ENCODE results near the gene USP43.
"Not testable (repeated sequence)": the region's sequence is repeated elsewhere in the genome, so short reads cannot be mapped to it uniquely, and the experiment has no call there.

USP43 gene, protein sequence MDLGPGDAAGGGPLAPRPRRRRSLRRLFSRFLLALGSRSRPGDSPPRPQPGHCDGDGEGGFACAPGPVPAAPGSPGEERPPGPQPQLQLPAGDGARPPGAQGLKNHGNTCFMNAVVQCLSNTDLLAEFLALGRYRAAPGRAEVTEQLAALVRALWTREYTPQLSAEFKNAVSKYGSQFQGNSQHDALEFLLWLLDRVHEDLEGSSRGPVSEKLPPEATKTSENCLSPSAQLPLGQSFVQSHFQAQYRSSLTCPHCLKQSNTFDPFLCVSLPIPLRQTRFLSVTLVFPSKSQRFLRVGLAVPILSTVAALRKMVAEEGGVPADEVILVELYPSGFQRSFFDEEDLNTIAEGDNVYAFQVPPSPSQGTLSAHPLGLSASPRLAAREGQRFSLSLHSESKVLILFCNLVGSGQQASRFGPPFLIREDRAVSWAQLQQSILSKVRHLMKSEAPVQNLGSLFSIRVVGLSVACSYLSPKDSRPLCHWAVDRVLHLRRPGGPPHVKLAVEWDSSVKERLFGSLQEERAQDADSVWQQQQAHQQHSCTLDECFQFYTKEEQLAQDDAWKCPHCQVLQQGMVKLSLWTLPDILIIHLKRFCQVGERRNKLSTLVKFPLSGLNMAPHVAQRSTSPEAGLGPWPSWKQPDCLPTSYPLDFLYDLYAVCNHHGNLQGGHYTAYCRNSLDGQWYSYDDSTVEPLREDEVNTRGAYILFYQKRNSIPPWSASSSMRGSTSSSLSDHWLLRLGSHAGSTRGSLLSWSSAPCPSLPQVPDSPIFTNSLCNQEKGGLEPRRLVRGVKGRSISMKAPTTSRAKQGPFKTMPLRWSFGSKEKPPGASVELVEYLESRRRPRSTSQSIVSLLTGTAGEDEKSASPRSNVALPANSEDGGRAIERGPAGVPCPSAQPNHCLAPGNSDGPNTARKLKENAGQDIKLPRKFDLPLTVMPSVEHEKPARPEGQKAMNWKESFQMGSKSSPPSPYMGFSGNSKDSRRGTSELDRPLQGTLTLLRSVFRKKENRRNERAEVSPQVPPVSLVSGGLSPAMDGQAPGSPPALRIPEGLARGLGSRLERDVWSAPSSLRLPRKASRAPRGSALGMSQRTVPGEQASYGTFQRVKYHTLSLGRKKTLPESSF

DNA sequence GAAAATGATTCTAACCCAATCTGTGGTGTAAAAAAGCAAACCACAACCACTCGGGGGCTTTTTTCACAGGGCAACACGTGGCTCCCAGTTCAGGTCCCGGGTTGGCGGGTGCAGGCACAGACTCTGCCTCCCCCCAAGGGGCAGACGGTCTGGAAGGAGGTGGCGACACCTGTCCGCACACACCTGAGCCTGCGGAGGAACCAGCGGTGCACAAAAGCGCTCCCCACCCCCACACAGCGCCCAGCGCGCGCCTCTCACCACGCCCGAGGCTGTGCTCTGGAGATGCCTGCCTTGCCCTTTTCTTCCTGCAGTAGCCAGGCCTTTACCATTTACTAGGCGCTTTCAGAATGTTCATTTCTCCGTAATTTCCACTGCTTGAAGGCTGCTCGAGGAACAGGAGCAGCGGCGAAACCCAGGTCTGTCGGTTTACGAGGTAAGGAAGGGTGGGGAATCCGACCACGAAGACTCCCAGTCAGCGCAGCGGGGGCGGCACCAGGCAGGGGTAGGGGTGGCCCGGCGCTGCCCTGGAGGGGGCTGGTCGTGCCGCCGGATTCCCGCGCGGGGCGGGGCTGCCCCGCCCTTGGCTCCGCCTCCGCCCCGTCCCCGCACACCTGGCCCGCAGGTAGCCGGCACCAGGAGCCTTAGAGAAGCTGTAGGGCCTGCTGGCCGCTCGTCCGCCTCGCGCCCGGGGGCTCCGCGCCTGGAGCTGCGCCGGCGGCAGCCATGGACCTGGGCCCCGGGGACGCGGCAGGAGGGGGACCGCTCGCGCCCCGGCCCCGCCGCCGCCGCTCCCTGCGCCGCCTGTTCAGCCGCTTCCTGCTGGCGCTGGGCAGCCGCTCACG lies at the start of gene USP43:
Gene USP43, plus strand, starts transcription at position 608 of the 842 bp plus-strand sequence. Its CDS starts 116 bp downstream, at position 724.
- DNase-seq (ENCODE audit: low read depth, low spot score): no peak

DNA sequence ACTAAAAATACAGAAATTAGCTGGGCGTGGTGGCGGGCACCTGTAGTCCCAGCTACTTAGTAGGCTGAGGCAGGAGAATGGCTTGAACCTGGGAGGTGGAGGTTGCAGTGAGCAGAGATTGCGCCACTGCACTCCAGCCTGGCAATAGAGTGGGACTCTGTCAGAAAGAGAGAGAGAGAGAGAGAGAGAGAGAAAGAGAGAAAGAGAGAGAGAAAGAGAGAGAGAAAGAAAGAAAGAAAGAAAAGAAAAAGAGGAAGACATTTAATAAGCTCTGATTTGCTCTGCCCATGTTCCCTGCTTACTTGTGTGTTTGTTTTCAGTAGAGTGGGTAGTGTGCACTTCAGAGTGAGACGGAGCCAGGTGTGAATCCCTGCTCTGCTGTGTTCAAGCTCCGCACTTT lies 47.7 kb upstream of the USP43 start:
- not testable (repeated sequence) for DNase-seq (ENCODE audit: low read depth, low spot score)

DNA sequence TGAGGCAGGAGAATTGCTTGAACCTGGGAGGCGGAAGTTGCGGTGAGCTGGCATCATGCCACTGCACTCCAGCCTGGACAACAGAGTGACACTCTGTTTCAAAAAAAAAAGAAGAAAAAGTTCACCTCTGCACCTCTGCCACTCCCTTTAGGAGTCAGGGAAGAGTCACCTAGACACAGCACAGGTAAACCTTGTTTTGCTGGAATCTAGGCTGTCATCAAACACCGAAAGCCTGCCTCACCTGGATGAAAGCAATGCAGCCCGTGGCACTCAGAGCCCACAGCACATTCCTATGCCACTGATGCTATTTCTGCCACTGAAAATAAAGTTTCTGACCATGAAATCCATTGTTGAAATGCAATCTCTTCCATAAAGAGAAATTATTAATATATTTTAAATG lies 46.7 kb upstream of the USP43 start:
- DNase-seq (ENCODE audit: low read depth, low spot score): no peak

- DNase-seq (ENCODE audit: low read depth, low spot score): not testable (repeated sequence)
Observed at GRCh38 chr17:9604583-9604982, 40.7 kb upstream of the USP43 start.

- no peak for DNase-seq (ENCODE audit: low read depth, low spot score)
Observed at GRCh38 chr17:9606453-9606852, 38.9 kb upstream of the USP43 start.

GRCh38 chr17:9607058-9607457 lies 38.3 kb upstream of the USP43 start:
- DNase-seq (ENCODE audit: low read depth, low spot score): not testable (repeated sequence)

DNA sequence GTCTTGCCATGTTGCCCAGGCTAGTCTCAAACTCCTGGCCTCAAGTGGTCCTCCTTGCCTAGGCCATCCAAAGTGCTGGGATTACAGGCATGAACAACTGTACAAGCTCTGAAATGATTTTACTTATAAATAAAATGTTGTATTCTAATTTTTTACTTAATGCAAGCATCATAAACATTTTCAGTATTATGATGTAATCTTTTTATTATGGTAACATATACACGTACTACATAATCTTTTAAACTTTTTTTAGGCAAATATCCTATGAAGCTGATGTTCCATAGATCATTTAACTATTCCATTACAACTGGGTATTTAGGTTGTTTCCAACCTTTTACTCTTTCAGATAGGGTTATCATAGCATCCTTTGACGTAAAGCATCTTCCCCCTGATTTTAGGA lies 33.8 kb upstream of the USP43 start:
- DNase-seq (ENCODE audit: low read depth, low spot score): no peak

DNA sequence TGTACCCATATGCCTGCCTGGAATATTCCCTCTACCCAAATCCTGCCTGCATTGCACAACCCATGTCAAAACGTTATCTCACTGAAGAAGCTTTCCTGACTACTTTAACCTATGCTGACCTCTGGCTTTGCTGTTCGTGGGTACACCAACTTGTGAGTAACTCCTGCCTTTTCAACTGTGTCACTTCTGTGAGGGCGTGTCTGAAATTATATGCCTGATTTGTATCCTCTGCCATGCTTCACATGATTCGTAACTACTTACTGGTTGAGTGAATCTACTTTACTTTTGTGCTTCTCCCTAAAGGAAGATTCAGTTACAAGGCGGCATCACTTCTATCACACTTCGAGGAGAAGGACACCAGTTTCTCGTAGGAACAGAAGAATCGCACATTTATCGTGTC lies 33.3 kb upstream of the USP43 start:
- DNase-seq (ENCODE audit: low read depth, low spot score): no peak

DNA sequence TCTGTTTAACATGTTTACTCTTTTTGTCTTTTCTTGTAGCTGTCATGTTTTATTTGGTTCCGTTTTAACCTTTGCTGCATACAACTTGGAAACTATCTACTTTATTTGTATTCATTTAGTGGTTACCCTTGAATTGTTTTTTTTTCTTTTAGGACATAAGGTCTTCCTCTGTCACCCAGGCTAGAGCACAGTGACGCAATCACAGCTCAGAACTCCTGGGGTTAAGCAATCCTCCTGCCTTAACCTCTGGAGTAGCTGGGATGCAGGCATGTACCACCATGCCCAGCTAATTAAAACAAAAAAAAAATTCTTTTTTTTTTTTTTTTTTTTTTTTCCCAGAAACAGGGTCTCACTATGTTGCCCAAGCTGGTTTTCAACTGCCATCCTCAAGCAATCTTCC lies 29.8 kb upstream of the USP43 start:
- DNase-seq (ENCODE audit: low read depth, low spot score): no peak

DNA sequence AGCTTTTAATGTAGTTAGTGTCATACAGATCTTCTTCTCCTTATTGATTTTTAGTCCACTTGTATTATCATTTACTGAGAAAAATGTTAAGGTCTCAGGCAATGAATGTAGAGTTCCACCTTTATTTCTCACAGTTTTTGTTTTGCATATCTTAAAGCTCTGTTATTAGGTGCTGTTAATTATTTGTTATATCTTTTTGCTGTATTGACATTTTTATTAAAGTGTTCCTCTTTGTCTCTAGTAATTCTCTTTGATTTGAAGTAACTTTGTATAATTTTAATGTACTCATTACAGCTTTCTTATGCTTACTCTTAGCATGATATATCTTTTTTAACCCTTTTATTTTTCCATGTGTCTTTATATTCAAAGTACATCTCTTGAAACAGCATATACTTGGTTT lies 22.4 kb upstream of the USP43 start:
- DNase-seq (ENCODE audit: low read depth, low spot score): no peak

- no peak for DNase-seq (ENCODE audit: low read depth, low spot score)
Observed at GRCh38 chr17:9628509-9628908, 16.8 kb upstream of the USP43 start.

DNA sequence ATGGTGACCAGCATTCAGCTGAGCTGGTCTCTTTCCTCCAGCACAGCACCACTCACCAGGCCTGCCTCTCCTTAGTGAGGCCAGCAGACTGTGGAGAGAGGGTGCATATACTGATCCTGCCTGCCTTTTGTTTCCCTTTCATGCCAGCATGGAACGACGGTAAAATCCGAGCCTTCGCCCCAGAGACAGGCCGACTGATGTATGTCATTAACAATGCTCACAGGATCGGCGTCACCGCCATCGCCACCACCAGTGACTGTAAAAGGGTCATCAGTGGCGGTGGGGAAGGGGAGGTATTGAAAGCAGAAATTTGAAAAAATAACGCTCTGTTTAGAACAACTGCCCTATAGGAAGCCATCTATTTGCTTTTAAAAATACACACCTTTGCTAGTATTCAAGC lies 12.6 kb upstream of the USP43 start:
- no peak for DNase-seq (ENCODE audit: low read depth, low spot score)

- no peak for DNase-seq (ENCODE audit: low read depth, low spot score)
Observed at GRCh38 chr17:9635340-9635739, 10.0 kb upstream of the USP43 start.

DNA sequence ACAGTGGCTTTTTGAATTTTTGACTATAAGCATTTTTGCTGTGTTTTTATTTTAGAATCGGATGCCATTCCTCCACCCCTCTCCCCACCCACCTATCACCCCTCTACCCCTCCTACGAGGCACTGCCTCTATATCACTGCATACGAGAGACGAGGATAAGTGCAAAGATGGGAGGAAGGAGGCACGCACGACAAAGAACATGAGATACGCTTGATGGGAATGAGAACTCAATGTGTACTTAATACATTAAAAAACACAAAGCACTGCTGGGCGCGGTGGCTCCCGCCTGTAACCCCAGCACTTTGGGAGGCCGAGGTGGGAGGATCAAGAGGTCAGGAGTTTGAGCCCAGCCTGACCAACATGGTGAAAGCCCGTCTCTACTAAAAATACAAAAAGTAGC lies 8.8 kb upstream of the USP43 start:
- DNase-seq (ENCODE audit: low read depth, low spot score): no peak

- not testable (repeated sequence) for DNase-seq (ENCODE audit: low read depth, low spot score)
Observed at GRCh38 chr17:9640388-9640787, 4.9 kb upstream of the USP43 start.

DNA sequence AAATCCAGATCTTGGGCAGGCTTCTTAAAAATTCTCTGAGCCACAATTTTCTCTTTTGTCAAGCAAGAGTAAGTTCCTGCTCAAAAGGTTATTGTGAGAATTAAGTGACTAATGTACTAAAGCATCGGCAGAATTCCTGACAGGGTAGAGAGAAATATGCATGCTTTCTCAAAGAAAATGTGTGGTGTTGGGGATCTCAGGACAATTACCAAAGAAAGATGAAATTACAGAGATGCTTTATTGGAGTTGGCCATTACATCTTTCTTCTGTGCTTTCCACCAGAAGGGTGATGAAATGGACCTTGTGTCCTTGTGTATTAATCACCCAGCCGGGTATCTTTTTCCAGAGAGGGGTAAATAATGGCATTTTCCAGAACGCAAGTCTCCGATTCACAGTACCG lies 1.7 kb upstream of the USP43 start:
- DNase-seq (ENCODE audit: low read depth, low spot score): no peak

DNA sequence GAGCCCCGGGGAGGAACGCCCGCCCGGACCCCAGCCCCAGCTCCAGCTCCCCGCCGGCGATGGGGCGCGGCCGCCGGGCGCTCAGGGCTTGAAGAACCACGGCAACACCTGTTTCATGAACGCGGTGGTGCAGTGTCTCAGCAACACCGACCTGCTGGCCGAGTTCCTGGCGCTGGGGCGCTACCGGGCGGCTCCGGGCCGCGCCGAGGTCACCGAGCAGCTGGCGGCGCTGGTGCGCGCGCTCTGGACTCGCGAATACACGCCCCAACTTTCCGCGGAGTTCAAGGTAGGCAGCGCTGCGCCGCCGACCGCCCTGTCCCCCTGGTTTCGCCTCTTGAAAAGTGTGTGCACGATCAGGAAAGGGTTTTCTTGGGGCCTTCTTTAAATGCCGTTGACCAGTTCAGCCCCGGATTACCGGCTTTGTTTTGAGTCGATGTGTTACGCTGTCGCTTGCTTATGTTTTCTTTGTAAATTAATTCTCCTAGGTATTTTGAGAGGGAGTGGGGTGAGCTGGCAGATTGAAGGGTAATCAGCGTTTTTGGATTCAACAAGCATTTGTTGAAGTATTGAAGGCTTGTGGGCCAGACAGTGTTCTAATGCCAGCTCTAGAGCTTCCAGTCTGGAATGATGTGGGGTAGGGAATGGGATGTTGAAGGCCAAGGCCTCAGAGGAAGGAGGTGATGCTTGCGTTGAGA lies 681 bp downstream of the USP43 start:
- no peak for DNase-seq (ENCODE audit: low read depth, low spot score)

DNA sequence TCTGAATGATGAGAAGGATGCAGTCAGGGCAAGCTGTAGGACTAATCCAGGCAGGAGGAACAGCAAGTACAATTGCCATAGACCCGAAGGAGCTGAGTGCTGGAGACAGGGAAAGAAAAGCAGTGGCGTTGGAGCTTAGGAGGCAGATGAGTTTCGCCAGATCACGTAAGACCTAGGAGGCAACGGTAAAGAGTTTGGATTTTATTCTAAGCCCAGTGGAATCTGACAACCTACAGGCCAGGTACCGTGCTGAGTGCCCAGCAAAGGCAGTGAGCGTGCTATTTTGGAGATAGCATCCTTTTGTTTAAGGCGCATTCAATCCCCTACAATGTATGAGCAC lies 1.2 kb downstream of the USP43 start:
- no peak for DNase-seq (ENCODE audit: low read depth, low spot score)

DNA sequence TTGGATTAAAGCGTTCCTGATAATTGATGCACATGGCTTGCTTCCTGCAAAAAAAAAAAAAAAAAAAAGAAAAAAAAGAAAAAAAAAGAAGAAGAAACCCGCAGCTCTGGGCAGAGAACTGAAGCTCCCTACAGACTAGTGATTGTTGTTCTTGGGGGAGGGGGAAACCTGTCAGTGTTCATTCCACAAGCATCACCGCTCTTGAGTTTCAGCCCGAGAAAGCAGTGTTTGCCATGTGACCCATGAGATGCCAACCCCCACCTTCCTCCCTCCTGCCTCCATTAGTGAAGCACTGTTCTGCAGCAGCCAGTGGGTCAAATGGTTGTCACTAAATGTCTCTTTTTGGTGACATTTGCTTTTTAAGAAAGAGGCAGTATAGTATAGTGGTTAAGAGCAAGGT lies 1.7 kb downstream of the USP43 start:
- no peak for DNase-seq (ENCODE audit: low read depth, low spot score)

- no peak for DNase-seq (ENCODE audit: low read depth, low spot score)
Observed at GRCh38 chr17:9648521-9649110, 3.3 kb downstream of the USP43 start.
